ENCODE measurements around the gene CNGA1. TPM values are rescaled to one million over a fixed set of nuclear protein-coding genes. Genes with fewer than 3 reads are reported as not detected.

CNGA1 gene
- total and polyA plus RNA-seq, 8 donors: 0.73 to 2.0 (median 1.5) TPM; not detected in 1

GRCh38 chr4:48044298-48044697, 27.8 kb upstream of the CNGA1 start:
- peaks cover 0 to 52% of the 10 kb centered on the region in 2 donors for H3K27me3 ChIP-seq
- intact Hi-C loops (cut with DNase I): no loop called here
- no peak for ATAC-seq

GRCh38 chr4:48043504-48043903, 27.0 kb upstream of the CNGA1 start:
- intact Hi-C loops (cut with DNase I): no loop called here

More at GRCh38 chr4:48044298-48044697, 27.8 kb upstream of the CNGA1 start:
- H3K4me1 ChIP-seq: peaks cover 0 to 16% of the 10 kb centered on the region in 2 donors
- TF ChIP-seq, protein P1, sequence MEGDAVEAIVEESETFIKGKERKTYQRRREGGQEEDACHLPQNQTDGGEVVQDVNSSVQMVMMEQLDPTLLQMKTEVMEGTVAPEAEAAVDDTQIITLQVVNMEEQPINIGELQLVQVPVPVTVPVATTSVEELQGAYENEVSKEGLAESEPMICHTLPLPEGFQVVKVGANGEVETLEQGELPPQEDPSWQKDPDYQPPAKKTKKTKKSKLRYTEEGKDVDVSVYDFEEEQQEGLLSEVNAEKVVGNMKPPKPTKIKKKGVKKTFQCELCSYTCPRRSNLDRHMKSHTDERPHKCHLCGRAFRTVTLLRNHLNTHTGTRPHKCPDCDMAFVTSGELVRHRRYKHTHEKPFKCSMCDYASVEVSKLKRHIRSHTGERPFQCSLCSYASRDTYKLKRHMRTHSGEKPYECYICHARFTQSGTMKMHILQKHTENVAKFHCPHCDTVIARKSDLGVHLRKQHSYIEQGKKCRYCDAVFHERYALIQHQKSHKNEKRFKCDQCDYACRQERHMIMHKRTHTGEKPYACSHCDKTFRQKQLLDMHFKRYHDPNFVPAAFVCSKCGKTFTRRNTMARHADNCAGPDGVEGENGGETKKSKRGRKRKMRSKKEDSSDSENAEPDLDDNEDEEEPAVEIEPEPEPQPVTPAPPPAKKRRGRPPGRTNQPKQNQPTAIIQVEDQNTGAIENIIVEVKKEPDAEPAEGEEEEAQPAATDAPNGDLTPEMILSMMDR (IDR thresholded peaks at IDR 0.05): no peak
- no peaks in the 10 kb centered on the region for H3K9me3 ChIP-seq
- H3K36me3 ChIP-seq: no peaks in the 10 kb centered on the region
- no peak overlapping the region for H3K4me3 ChIP-seq
- DNase-seq: no peak
- H3K27ac ChIP-seq: no peak overlapping the region

GRCh38 chr4:48042979-48043461, 26.5 kb upstream of the CNGA1 start:
- Histone ChIP-seq H3K4me1 (peaks cover 0 to 16% of the 10 kb centered on the region in 2 donors), H3K9me3 (no peaks in the 10 kb centered on the region), H3K4me3 (no peak overlapping the region), H3K36me3 (no peaks in the 10 kb centered on the region), H3K27ac (no peak overlapping the region), H3K27me3 (peaks cover 0 to 45% of the 10 kb centered on the region in 2 donors)
- TF ChIP-seq, protein P1 (IDR thresholded peaks at IDR 0.05): no peak
- intact Hi-C loops (cut with DNase I): no loop called here
- ATAC-seq (no peak), DNase-seq (no peak)

More at GRCh38 chr4:48043504-48043903, 27.0 kb upstream of the CNGA1 start:
- Histone ChIP-seq H3K27me3 (peaks cover 0 to 50% of the 10 kb centered on the region in 2 donors), H3K4me1 (peaks cover 0 to 16% of the 10 kb centered on the region in 2 donors), H3K4me3 (no peak overlapping the region), H3K27ac (no peak overlapping the region), H3K9me3 (no peaks in the 10 kb centered on the region), H3K36me3 (no peaks in the 10 kb centered on the region)
- ATAC-seq (no peak), DNase-seq (no peak)
- TF ChIP-seq, protein P1 (IDR thresholded peaks at IDR 0.05): no peak

- intact Hi-C loops (cut with DNase I): no loop called here
- Histone ChIP-seq H3K27ac (no peak overlapping the region), H3K36me3 (no peaks in the 10 kb centered on the region), H3K4me1 (peaks cover 0 to 2% of the 10 kb centered on the region in 2 donors), H3K27me3 (peaks cover 0 to 31% of the 10 kb centered on the region in 2 donors), H3K4me3 (no peak overlapping the region), H3K9me3 (no peaks in the 10 kb centered on the region)
- ATAC-seq (no peak), DNase-seq (no peak)
- TF ChIP-seq, protein P1 (IDR thresholded peaks at IDR 0.05): no peak
These were observed 25.2 kb upstream of the CNGA1 start for GRCh38 chr4:48041535-48042137.

GRCh38 chr4:48039561-48039960, 23.1 kb upstream of the CNGA1 start:
- H3K4me3 ChIP-seq: no peak overlapping the region
- peaks cover 0 to 10% of the 10 kb centered on the region in 2 donors for H3K27me3 ChIP-seq
- DNase-seq: no peak
- TF ChIP-seq, protein P1 (IDR thresholded peaks at IDR 0.05): no peak
- H3K27ac ChIP-seq: no peak overlapping the region
- no peaks in the 10 kb centered on the region for H3K36me3 ChIP-seq
- intact Hi-C loops (cut with DNase I): no loop called here
- ATAC-seq: no peak
- H3K4me1 ChIP-seq: no peaks in the 10 kb centered on the region
- H3K9me3 ChIP-seq: no peaks in the 10 kb centered on the region

Data from left lung (tissue), 10 donors.